Aorta (tissue), 5 donors: ENCODE measurements around the gene MRPS5. TPM values are rescaled to one million over a fixed set of nuclear protein-coding genes. Genes with fewer than 3 reads are reported as not detected.
A peak's percentile ranks its signal among the peaks of the same experiment; 100 is the strongest.

Experiments used
- ATAC-seq: fragments of 200-7000 bp; cut with Tn5 transposase; one replicate; pipeline ENCODE4 v1.9.1; 2022; ENCODE audit warnings: moderate library complexity; ENCODE audit not compliant: low FRiP score
- DNase-seq, 2 donors: peaks; one replicate each; pipeline ENCODE4 v3.0.0-alpha.2; 2020
- H3K27ac ChIP-seq, 2 donors: one replicate each; pipeline ENCODE4 v1.5.1; 2013; ENCODE audit warnings: low read length in 2 of 2, mild to moderate bottlenecking in 2 of 2, moderate library complexity in 2 of 2, control low read depth in 1 of 2, inconsistent platforms in 1 of 2, low read depth in 1 of 2
- H3K27me3 ChIP-seq, 2 donors: one replicate each; pipeline ENCODE4 v1.6.1; 2013; ENCODE audit warnings: control low read depth in 1 of 2, low read length in 1 of 2, mild to moderate bottlenecking in 1 of 2, moderate library complexity in 1 of 2; ENCODE audit not compliant: insufficient read depth in 2 of 2, control insufficient read depth in 1 of 2
- H3K36me3 ChIP-seq, 2 donors: one replicate each; pipeline ENCODE4 v1.6.1; 2013; ENCODE audit warnings: control low read depth in 1 of 2, low read length in 1 of 2, mild to moderate bottlenecking in 1 of 2; ENCODE audit not compliant: insufficient read depth in 2 of 2, control insufficient read depth in 1 of 2
- H3K4me1 ChIP-seq, 2 donors: one replicate each; pipeline ENCODE4 v1.6.1; 2013; ENCODE audit warnings: low read length in 2 of 2, control low read depth in 1 of 2, mild to moderate bottlenecking in 1 of 2, moderate library complexity in 1 of 2; ENCODE audit not compliant: insufficient read depth in 2 of 2, control insufficient read depth in 1 of 2
- H3K4me3 ChIP-seq, 2 donors: one replicate each; pipeline ENCODE4 v1.5.1; 2013; ENCODE audit warnings: low read length in 2 of 2, control low read depth in 1 of 2, mild to moderate bottlenecking in 1 of 2
- H3K9me3 ChIP-seq: one replicate; pipeline ENCODE4 v1.6.1; 2013; ENCODE audit warnings: mild to moderate bottlenecking, low read length; ENCODE audit not compliant: control insufficient read depth
- WGBS, 2 donors: extraction: QIAGEN DNeasy Blood & Tissue Kit; methylation state at CpG; one replicate each; pipeline ENCODE4 v1.1.7; 2013; 5-methylcytosine and 5-hydroxymethylcytosine counted together
- intact Hi-C, 2 donors: fragments of 100-400 bp; cut with DNase I; formaldehyde crosslinking; loops; one replicate each; pipeline versions ENCODE4 v1.14.2 to v1.15.0; 2022
- polyA plus RNA-seq, 2 donors: library from polyadenylated mRNA; stranded (reverse); fragments of 200-250 nt; gene quantifications; one replicate each; pipeline ENCODE4 v1.2.3, GENCODE V29; 2013
- total RNA-seq, 2 donors: library from RNA; stranded (reverse); fragmentation: NEBNext Ultra II Directional; extraction: Animal tissue kit (Norgen Biotek cat#: 25700); gene quantifications; one replicate each; pipeline ENCODE4 v1.2.1, GENCODE V29; 2021
- donor health status: healthy with polysubstance abuse.
- donor health status: Bipolar disorder and iron deficiency.
- donor health status: DM: no; HTN: no; CAD: no.
- donor health status: DM: no; HTN: no; CAD: no.
- donor health status: DM: yes; HTN: yes; CAD: no.

The MRPS5 gene
- total and polyA plus RNA-seq, 4 donors = 31.2 to 57.1 (median 36.3) TPM

DNA sequence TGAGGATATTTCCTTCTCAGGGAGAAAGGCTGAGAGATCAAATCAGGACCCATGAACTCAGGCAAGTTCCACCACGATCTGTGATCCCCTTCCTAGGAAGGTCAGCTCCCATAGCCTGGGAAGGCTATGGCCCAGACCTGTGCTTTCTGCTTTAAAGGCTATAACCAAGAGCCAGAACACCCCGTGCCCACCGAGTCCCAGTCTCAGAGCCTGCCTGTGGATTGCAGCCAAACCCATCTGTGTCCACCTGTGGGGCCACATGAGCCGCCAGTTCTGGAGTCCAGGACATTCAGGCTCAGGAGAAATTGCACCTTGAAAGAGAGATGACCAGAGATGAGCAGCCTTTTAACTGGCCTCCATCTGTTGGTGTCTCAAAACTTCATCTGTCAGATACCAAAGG, 49.2 kb downstream of the MRPS5 start:
- no peak overlapping the region for H3K4me3 ChIP-seq
- H3K9me3 ChIP-seq = peaks cover 1% of the 10 kb centered on the region
- no peaks in the 10 kb centered on the region for H3K4me1 ChIP-seq
- H3K36me3 ChIP-seq = no peaks in the 10 kb centered on the region
- no peaks in the 10 kb centered on the region for H3K27me3 ChIP-seq
- 73% methylated on average over 4 of the region's 4 CpGs for WGBS, 2 donors
- peak in 1 of 2 donors; percentile 35 for DNase-seq
- no peak for ATAC-seq
- intact Hi-C loops = no loop called here
- no peak overlapping the region for H3K27ac ChIP-seq

DNA sequence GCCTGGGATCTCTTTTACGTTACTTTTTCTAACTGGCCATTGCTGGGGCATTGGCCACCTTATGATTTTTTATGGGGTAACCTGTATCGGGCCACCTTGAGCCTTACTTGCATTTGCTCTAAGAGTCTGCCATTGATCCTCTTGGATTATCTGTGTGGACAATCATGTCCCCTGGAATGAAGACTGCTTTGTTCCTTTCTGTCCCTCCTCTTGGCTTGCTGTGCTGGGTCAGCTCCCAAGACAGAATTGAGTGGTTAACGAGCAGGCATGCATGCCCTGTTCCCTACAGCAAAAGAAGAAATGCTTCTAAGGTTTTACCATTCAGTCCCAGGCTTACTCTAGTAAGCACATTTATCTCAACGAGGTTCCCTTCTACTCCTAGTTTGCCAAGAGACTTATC, 49.8 kb downstream of the MRPS5 start:
- Histone ChIP-seq H3K27me3 (no peaks in the 10 kb centered on the region), H3K36me3 (no peaks in the 10 kb centered on the region), H3K27ac (no peak overlapping the region), H3K4me3 (no peak overlapping the region), H3K4me1 (no peaks in the 10 kb centered on the region), H3K9me3 (peaks cover 4% of the 10 kb centered on the region)
- WGBS, 2 donors = 75 to 82% methylated on average over 4 of the region's 4 CpGs
- no peak for ATAC-seq
- intact Hi-C loops = no loop called here
- DNase-seq = no peak

DNA sequence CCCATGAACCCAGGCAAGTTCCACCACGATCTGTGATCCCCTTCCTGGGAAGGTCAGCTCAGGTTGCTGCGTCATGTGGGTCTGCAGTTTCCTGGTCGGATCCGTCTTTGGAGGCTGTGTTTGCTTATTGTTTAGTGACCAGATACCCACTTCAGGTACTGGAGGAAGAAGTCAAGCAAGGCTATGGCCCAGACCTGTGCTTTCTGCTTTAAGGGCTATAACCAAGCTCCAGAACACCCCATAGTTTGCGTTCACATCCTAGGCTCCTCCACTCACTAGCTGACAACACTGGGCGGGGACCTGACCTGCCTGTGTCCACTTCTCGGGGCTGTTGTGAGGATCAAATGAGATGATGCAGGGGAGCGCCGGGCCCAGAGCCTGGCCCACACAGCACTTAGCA, 52.1 kb downstream of the MRPS5 start:
- DNase-seq = peak in 1 of 2 donors; percentile 30

GRCh38 chr2:95068256-95068655, 53.4 kb downstream of the MRPS5 start:
- WGBS, 2 donors = 74 to 77% methylated on average over 2 of the region's 2 CpGs
- no peak for DNase-seq

More for the DNA sequence above, 52.1 kb downstream of the MRPS5 start:
- no peaks in the 10 kb centered on the region for H3K36me3 ChIP-seq
- no peak overlapping the region for H3K27ac ChIP-seq
- H3K27me3 ChIP-seq = no peaks in the 10 kb centered on the region
- ATAC-seq = no peak
- WGBS, 2 donors = 65 to 69% methylated on average over 9 of the region's 9 CpGs
- H3K4me3 ChIP-seq = no peak overlapping the region
- intact Hi-C loops = no loop called here
- H3K4me1 ChIP-seq = no peaks in the 10 kb centered on the region
- H3K9me3 ChIP-seq = peaks cover 5% of the 10 kb centered on the region

GRCh38 chr2:95063086-95063958, 58.3 kb downstream of the MRPS5 start:
- intact Hi-C loops = no loop called here
- peaks cover 5% of the 10 kb centered on the region for H3K9me3 ChIP-seq
- DNase-seq = peak in 1 of 2 donors; percentile 41
- WGBS, 2 donors = 72 to 74% methylated on average over 12 of the region's 12 CpGs
- H3K4me1 ChIP-seq = no peaks in the 10 kb centered on the region
- no peaks in the 10 kb centered on the region for H3K27me3 ChIP-seq
- no peaks in the 10 kb centered on the region for H3K36me3 ChIP-seq
- H3K27ac ChIP-seq = no peak overlapping the region
- no peak overlapping the region for H3K4me3 ChIP-seq
- ATAC-seq = no peak

More at GRCh38 chr2:95068256-95068655, 53.4 kb downstream of the MRPS5 start:
- ATAC-seq = no peak
- H3K4me1 ChIP-seq = no peaks in the 10 kb centered on the region
- no peak overlapping the region for H3K4me3 ChIP-seq
- H3K27me3 ChIP-seq = no peaks in the 10 kb centered on the region
- H3K9me3 ChIP-seq = peaks cover 5% of the 10 kb centered on the region
- no peak overlapping the region for H3K27ac ChIP-seq
- intact Hi-C loops = no loop called here
- no peaks in the 10 kb centered on the region for H3K36me3 ChIP-seq

DNA sequence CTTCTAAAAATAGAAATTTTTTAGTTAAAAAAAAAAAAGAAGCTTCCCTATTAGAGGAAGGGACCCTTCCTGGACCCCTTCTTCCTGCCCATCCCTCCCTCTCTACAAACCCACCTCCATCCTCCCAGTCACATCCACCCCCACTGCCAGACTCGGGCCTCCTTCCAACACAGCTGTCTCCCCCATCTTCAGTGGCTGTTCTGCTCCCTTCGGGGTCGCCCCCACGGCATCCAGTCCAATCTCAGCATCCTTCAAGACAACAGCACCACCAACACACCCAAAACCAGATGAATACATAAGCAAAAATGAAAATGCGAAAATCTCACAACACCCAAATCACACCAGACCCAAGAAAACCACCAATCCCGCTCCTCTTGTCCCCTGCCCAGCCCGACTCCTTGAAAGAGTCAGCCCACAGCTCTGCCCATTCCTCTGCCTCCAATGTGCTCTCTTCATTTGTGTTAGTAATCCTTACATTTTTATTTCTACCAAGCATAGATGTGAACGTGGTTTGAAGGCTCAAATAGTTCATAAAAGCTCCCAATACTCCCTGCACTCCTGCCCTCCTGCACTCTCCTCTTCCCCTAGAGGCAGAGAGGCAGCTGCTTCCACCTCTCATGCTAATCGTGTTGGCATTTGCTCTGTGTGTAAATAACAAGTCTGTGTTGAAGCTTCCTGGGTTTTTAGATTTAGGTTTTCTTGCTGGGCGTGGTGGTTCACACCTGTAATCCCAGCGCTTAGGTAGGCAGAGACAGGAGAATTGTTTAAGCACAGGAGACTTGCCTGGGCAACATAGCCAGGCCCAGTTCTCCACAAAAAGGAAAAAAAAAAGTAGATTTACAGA, 59.1 kb downstream of the MRPS5 start:
- H3K27me3 ChIP-seq = no peaks in the 10 kb centered on the region
- H3K36me3 ChIP-seq = no peaks in the 10 kb centered on the region
- H3K9me3 ChIP-seq = peaks cover 4% of the 10 kb centered on the region
- DNase-seq (peak in 1 of 2 donors; percentile 24), ATAC-seq (no peak)
- H3K4me1 ChIP-seq = no peaks in the 10 kb centered on the region
- intact Hi-C loops = no loop called here
- H3K4me3 ChIP-seq = no peak overlapping the region
- no peak overlapping the region for H3K27ac ChIP-seq
- WGBS, 2 donors = 67 to 69% methylated on average over 11 of the region's 11 CpGs

- intact Hi-C loops = no loop called here
- Histone ChIP-seq H3K9me3 (peaks cover 1% of the 10 kb centered on the region), H3K27me3 (no peaks in the 10 kb centered on the region), H3K4me1 (no peaks in the 10 kb centered on the region), H3K27ac (no peak overlapping the region), H3K4me3 (no peak overlapping the region), H3K36me3 (no peaks in the 10 kb centered on the region)
- DNase-seq (peak in 1 of 2 donors; percentile 46), ATAC-seq (no peak)
- 63 to 68% methylated on average over 11 of the region's 11 CpGs for WGBS, 2 donors
Measured at GRCh38 chr2:95061601-95062183, 59.9 kb downstream of the MRPS5 start.

- Histone ChIP-seq H3K9me3 (peaks cover under 1% of the 10 kb centered on the region), H3K27ac (no peak overlapping the region), H3K27me3 (no peaks in the 10 kb centered on the region), H3K4me3 (no peak overlapping the region), H3K36me3 (no peaks in the 10 kb centered on the region), H3K4me1 (no peaks in the 10 kb centered on the region)
- no peak for ATAC-seq
- DNase-seq = peak in 1 of 2 donors; percentile 8
- WGBS, 2 donors = 88 to 97% methylated on average over 1 of the region's 1 CpG
- intact Hi-C loops = no loop called here
Measured at GRCh38 chr2:95061119-95061512, 60.5 kb downstream of the MRPS5 start.
